ENCODE data around the gene LRRC74A.

The LRRC74A gene

GRCh38 chr14:76810953-76811400 lies 15.2 kb upstream of the LRRC74A start:
- peak; percentile 64 for DNase-seq

GRCh38 chr14:76811561-76811960 lies 14.6 kb upstream of the LRRC74A start:
- DNase-seq = no peak

- no peak for DNase-seq
Observed at GRCh38 chr14:76812093-76812421, 14.2 kb upstream of the LRRC74A start.

- DNase-seq = peak; percentile 99
Observed at GRCh38 chr14:76812422-76813383, 13.5 kb upstream of the LRRC74A start, which contains the start of gene ANGEL1. TSS of gene ANGEL1 (minus strand) at chr14:76812882. CDS start at chr14:76812827, 55 bp downstream.

- DNase-seq = no peak
Observed at GRCh38 chr14:76814726-76815645, 11.2 kb upstream of the LRRC74A start.

GRCh38 chr14:76820700-76821099 lies 5.5 kb upstream of the LRRC74A start:
- no peak for DNase-seq

- DNase-seq = no peak
Observed at GRCh38 chr14:76827696-76828296, 1.6 kb downstream of the LRRC74A start.

- DNase-seq = no peak
Observed at GRCh38 chr14:76828339-76829012, 2.3 kb downstream of the LRRC74A start.

GRCh38 chr14:76829013-76829365 lies 2.8 kb downstream of the LRRC74A start:
- DNase-seq = no peak

- no peak for DNase-seq
Observed at GRCh38 chr14:76829650-76830421, 3.6 kb downstream of the LRRC74A start.

GRCh38 chr14:76830556-76830955 lies 4.3 kb downstream of the LRRC74A start:
- no peak for DNase-seq

- DNase-seq = no peak
Observed at GRCh38 chr14:76832503-76832988, 6.3 kb downstream of the LRRC74A start.

GRCh38 chr14:76833011-76833410 lies 6.8 kb downstream of the LRRC74A start:
- DNase-seq = no peak

- DNase-seq = no peak
Observed at GRCh38 chr14:76834241-76834661, 8.0 kb downstream of the LRRC74A start.

- DNase-seq = no peak
Observed at GRCh38 chr14:76836029-76836630, 9.9 kb downstream of the LRRC74A start.

- no peak for DNase-seq
Observed at GRCh38 chr14:76837524-76837923, 11.3 kb downstream of the LRRC74A start.

GRCh38 chr14:76842414-76842813 lies 16.2 kb downstream of the LRRC74A start:
- no peak for DNase-seq

- DNase-seq = peak; percentile 82
Observed at GRCh38 chr14:76844223-76844622, 18.0 kb downstream of the LRRC74A start.

GRCh38 chr14:76846331-76847047 lies 20.3 kb downstream of the LRRC74A start:
- DNase-seq = no peak

GRCh38 chr14:76848879-76849278 lies 22.7 kb downstream of the LRRC74A start:
- DNase-seq = no peak

Data from activated effector memory CD4-positive, alpha-beta T cell treated with anti-CD3 and anti-CD28 coated beads, Interleukin-2, amount 50 U/mL, for 16 hours (primary cell).